Measurements from ENCODE around the gene F12. TPM values are rescaled to one million over a fixed set of nuclear protein-coding genes. Genes with fewer than 3 reads are reported as not detected.

Gene F12
- total RNA-seq, 1 experiment from 2014 or later, result 13.4 TPM

- no TSS peak for BruUV-seq (replicated peaks)
- in situ Hi-C loops (cut with HindIII; ENCODE audit: low pct_unique_long_range_greater_than_20kb, low sequenced_read_pairs), result no loop called here
- Histone ChIP-seq H3K36me3 (ENCODE audit: control insufficient read depth, insufficient read depth, low read length) (no peaks in the 10 kb centered on the region), H3K27me3 (ENCODE audit: control insufficient read depth, insufficient read depth, low read length) (no peaks in the 10 kb centered on the region), H3K4me1 (ENCODE audit: control insufficient read depth, insufficient read depth, low read length) (peaks cover 10% of the 10 kb centered on the region), H3K4me3 (ENCODE audit: low read depth in 2 of 2, low read length in 2 of 2) (peak overlapping the region; percentile 60 to 86), H3K27ac (ENCODE audit: low read length) (peak overlapping the region; percentile 72), H3K9me3 (ENCODE audit: control insufficient read depth, insufficient read depth, low read depth, low read length) (no peaks in the 10 kb centered on the region)
- DNase-seq (ENCODE audit: low read depth, low spot score) (no peak), ATAC-seq (peak; percentile 79)
- ChIA-PET POLR2A (interaction anchor here (0.6 to 0.8 kb wide), 3 partner anchors 70 to 143 kb away, joined by 3 to 8 read pairs (median 7); no protein-coding TSS in a partner anchor), CTCF (interaction anchor here (0.6 to 4.3 kb wide), 12 partner anchors 10 to 289 kb away, joined by 3 to 34 read pairs (median 4); partner anchors contain the start of gene GRK6)
- TF ChIP-seq POLR2AphosphoS5 (IDR thresholded peaks at IDR 0.05; ENCODE audit: low read depth, low read length), result no peak
- TF ChIP-seq REST (IDR thresholded peaks at IDR 0.05; ENCODE audit: insufficient read depth in 1 of 2, low read depth in 2 of 2, low read length in 1 of 2), result no peak
- TF ChIP-seq TCF7L2 (IDR thresholded peaks at IDR 0.05; ENCODE audit: low read depth, low read length), result no peak
- TF ChIP-seq CTCF (IDR thresholded peaks at IDR 0.05), result peak; percentile 19
- no peak for TF ChIP-seq SIN3A (IDR thresholded peaks at IDR 0.05; ENCODE audit: borderline replicate concordance, insufficient read depth, low read depth, low read length)
- intact Hi-C loops (cut with micrococcal nuclease; ENCODE audit: unreplicated experiment), result loop anchor here (2.0 kb wide), 1 partner anchor 54 kb away; no protein-coding TSS in a partner anchor
Measured at GRCh38 chr5:177402271-177403043, 6.9 kb downstream of the F12 start.

GRCh38 chr5:177399997-177400868, 9.1 kb downstream of the F12 start, which contains the start of gene PFN3:
Gene PFN3, minus strand, starts transcription at chr5:177400661. Its CDS starts 85 bp downstream, at chr5:177400576.
- intact Hi-C loops (cut with micrococcal nuclease; ENCODE audit: unreplicated experiment), result no loop called here
- Histone ChIP-seq H3K9me3 (ENCODE audit: control insufficient read depth, insufficient read depth, low read depth, low read length) (no peaks in the 10 kb centered on the region), H3K4me1 (ENCODE audit: control insufficient read depth, insufficient read depth, low read length) (peaks cover 10% of the 10 kb centered on the region), H3K27me3 (ENCODE audit: control insufficient read depth, insufficient read depth, low read length) (no peaks in the 10 kb centered on the region), H3K36me3 (ENCODE audit: control insufficient read depth, insufficient read depth, low read length) (no peaks in the 10 kb centered on the region), H3K27ac (ENCODE audit: low read length) (no peak within 1 kb of the TSS), H3K4me3 (ENCODE audit: low read depth in 2 of 2, low read length in 2 of 2) (no peak within 1 kb of the TSS)
- DNase-seq (ENCODE audit: low read depth, low spot score), result no peak
- no TSS peak for BruUV-seq (replicated peaks)
- TF ChIP-seq REST (IDR thresholded peaks at IDR 0.05; ENCODE audit: insufficient read depth in 1 of 2, low read depth in 2 of 2, low read length in 1 of 2) (no peak), CTCF (IDR thresholded peaks at IDR 0.05) (no peak), SIN3A (IDR thresholded peaks at IDR 0.05; ENCODE audit: borderline replicate concordance, insufficient read depth, low read depth, low read length) (no peak), TCF7L2 (IDR thresholded peaks at IDR 0.05; ENCODE audit: low read depth, low read length) (no peak), POLR2AphosphoS5 (IDR thresholded peaks at IDR 0.05; ENCODE audit: low read depth, low read length) (no peak)
- ChIA-PET POLR2A (no interaction called here), CTCF (no interaction called here)
- no peak for ATAC-seq
- in situ Hi-C loops (cut with HindIII; ENCODE audit: low pct_unique_long_range_greater_than_20kb, low sequenced_read_pairs), result no loop called here

All from Panc1 (cell line).